ENCODE results near the gene WFDC10A. TPM values are rescaled to one million over a fixed set of nuclear protein-coding genes. Genes with fewer than 3 reads are reported as not detected.

WFDC10A gene
- total RNA-seq, 6 experiments from 2014 or later: not detected

DNA sequence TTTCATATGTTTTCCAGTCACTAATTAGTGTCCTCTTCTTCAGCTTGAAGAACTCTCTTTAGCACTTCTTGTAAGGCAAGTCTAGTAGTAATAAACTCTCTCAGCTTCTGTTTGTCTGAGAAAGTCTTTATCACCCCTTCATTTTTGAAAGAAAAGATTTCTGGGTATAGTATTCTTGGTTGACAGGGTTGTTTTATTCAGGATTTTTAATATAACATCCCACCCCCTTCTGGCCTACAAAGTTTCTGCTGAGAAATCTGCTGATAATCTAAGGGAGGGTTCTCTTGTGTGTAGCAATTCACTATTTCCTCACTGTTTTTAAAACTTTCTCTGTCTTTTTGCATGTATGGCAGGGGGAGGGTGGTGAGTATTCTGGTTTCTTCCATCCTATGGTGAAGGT is 50.1 kb downstream of the WFDC10A start:
- Mint-ChIP-seq H3K27ac (no peak overlapping the region), H3K27me3 (ENCODE audit: insufficient read depth) (no peaks in the 10 kb centered on the region; the same call in 1 of the 2 replicates)
- TF ChIP-seq CTCF (IDR thresholded peaks at IDR 0.05): no peak

More for the DNA sequence above, 50.1 kb downstream of the WFDC10A start:
- no peak for DNase-seq
- Mint-ChIP-seq H3K4me1 (ENCODE audit: low read depth) (no peaks in the 10 kb centered on the region), H3K9me3 (peaks cover 6% of the 10 kb centered on the region; the same call in 1 of the 2 replicates), H3K36me3 (ENCODE audit: low read depth) (no peaks in the 10 kb centered on the region), H3K4me3 (no peak overlapping the region)

Other genes with a start within 250 kb of the WFDC10A start
- gene DBNDD2, start 221.4 kb upstream of the WFDC10A start, total RNA-seq (2021; fragmentation: NEBNext Ultra II Directional; extraction: Animal tissue kit (Norgen Biotek cat#: 25700)): 10 to 100 TPM; 15.2 to 19.5 (median 19.0) TPM
- gene PIGT, start 213.6 kb upstream of the WFDC10A start, total RNA-seq (2021; fragmentation: NEBNext Ultra II Directional; extraction: Animal tissue kit (Norgen Biotek cat#: 25700)): 10 to 100 TPM; 76.7 to 94.0 (median 81.8) TPM
- gene WFDC2, start 160.0 kb upstream of the WFDC10A start, total RNA-seq (2021; fragmentation: NEBNext Ultra II Directional; extraction: Animal tissue kit (Norgen Biotek cat#: 25700)): under 1 TPM in 1 of 6 experiments, not detected in 5; 0.97 TPM
- gene SPINT3, start 114.1 kb upstream of the WFDC10A start, total RNA-seq (2021; fragmentation: NEBNext Ultra II Directional; extraction: Animal tissue kit (Norgen Biotek cat#: 25700)): not detected
- gene WFDC6, start 90.3 kb upstream of the WFDC10A start, total RNA-seq (2021; fragmentation: NEBNext Ultra II Directional; extraction: Animal tissue kit (Norgen Biotek cat#: 25700)): not detected
- not detected for gene EPPIN, start 82.3 kb upstream of the WFDC10A start, total RNA-seq (2021; fragmentation: NEBNext Ultra II Directional; extraction: Animal tissue kit (Norgen Biotek cat#: 25700))
- not detected for gene WFDC8, start 50.5 kb upstream of the WFDC10A start, total RNA-seq (2021; fragmentation: NEBNext Ultra II Directional; extraction: Animal tissue kit (Norgen Biotek cat#: 25700))
- gene WFDC9, start 1.5 kb downstream of the WFDC10A start, total RNA-seq (2021; fragmentation: NEBNext Ultra II Directional; extraction: Animal tissue kit (Norgen Biotek cat#: 25700)): not detected
- not detected for gene WFDC11, start 40.5 kb downstream of the WFDC10A start, total RNA-seq (2021; fragmentation: NEBNext Ultra II Directional; extraction: Animal tissue kit (Norgen Biotek cat#: 25700))
- not detected for gene WFDC13, start 72.3 kb downstream of the WFDC10A start, total RNA-seq (2021; fragmentation: NEBNext Ultra II Directional; extraction: Animal tissue kit (Norgen Biotek cat#: 25700))
- gene WFDC10B, start 75.3 kb downstream of the WFDC10A start, total RNA-seq (2021; fragmentation: NEBNext Ultra II Directional; extraction: Animal tissue kit (Norgen Biotek cat#: 25700)): not detected
- not detected for gene SPINT4, start 92.6 kb downstream of the WFDC10A start, total RNA-seq (2021; fragmentation: NEBNext Ultra II Directional; extraction: Animal tissue kit (Norgen Biotek cat#: 25700))
- under 1 TPM in 1 of 6 experiments, not detected in 5; 0.43 TPM for gene WFDC3, start 162.1 kb downstream of the WFDC10A start, total RNA-seq (2021; fragmentation: NEBNext Ultra II Directional; extraction: Animal tissue kit (Norgen Biotek cat#: 25700))
- 10 to 100 TPM; 23.2 to 27.1 (median 25.8) TPM for gene DNTTIP1, start 162.2 kb downstream of the WFDC10A start, total RNA-seq (2021; fragmentation: NEBNext Ultra II Directional; extraction: Animal tissue kit (Norgen Biotek cat#: 25700))
- 100 to 1,000 TPM in 1 of 6 experiments, 10 to 100 TPM in 5; 42.6 to 101 (median 91.3) TPM for gene UBE2C, start 182.9 kb downstream of the WFDC10A start, total RNA-seq (2021; fragmentation: NEBNext Ultra II Directional; extraction: Animal tissue kit (Norgen Biotek cat#: 25700))
- gene TNNC2, start 197.6 kb downstream of the WFDC10A start, total RNA-seq (2021; fragmentation: NEBNext Ultra II Directional; extraction: Animal tissue kit (Norgen Biotek cat#: 25700)): not detected
- 10 to 100 TPM; 21.9 to 25.1 (median 22.7) TPM for gene SNX21, start 204.1 kb downstream of the WFDC10A start, total RNA-seq (2021; fragmentation: NEBNext Ultra II Directional; extraction: Animal tissue kit (Norgen Biotek cat#: 25700))
- gene ACOT8, start 227.7 kb downstream of the WFDC10A start, total RNA-seq (2021; fragmentation: NEBNext Ultra II Directional; extraction: Animal tissue kit (Norgen Biotek cat#: 25700)): 10 to 100 TPM; 24.2 to 31.2 (median 26.4) TPM
- 1 to 10 TPM; 2.3 to 4.0 (median 2.7) TPM for gene ZSWIM3, start 227.9 kb downstream of the WFDC10A start, total RNA-seq (2021; fragmentation: NEBNext Ultra II Directional; extraction: Animal tissue kit (Norgen Biotek cat#: 25700))

All from HFFc6 (cell line).